Endothelial cell of hepatic sinusoid (primary cell): ENCODE measurements around the gene TGFB2.

Experiments
- in situ Hi-C: cut with HindIII; loops from 2 replicates; pipeline ENCODE4 v1.10.0; 2017; ENCODE audit warnings: low sequenced_read_pairs

The TGFB2 gene

DNA sequence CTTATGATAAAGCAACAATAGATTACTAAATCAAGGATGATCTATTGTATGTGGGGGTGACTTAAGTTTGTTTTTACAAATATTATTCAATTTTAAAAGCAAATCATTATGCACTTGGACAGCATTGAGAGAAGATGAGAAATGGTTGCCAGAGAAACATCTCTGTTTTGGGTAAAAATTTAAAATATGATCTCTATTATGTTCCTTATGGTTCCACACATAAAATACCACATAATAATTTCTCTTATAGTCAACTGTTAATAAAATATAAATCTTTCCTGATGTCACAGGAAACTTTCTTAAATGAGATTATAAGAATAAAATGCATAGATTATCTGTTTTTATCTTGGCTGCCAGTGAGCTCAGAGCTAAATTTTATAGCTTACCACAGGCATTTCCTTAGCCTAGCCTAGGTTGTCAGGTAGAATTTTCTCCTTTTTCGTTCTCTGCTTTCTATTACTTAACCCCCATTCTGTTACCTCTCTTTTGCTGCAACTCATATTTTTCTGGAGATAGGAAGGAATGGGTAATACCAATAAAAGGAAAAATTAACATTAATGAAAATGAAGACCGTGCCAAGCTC lies 109.7 kb downstream of the TGFB2 start:
- in situ Hi-C loops = no loop called here

DNA sequence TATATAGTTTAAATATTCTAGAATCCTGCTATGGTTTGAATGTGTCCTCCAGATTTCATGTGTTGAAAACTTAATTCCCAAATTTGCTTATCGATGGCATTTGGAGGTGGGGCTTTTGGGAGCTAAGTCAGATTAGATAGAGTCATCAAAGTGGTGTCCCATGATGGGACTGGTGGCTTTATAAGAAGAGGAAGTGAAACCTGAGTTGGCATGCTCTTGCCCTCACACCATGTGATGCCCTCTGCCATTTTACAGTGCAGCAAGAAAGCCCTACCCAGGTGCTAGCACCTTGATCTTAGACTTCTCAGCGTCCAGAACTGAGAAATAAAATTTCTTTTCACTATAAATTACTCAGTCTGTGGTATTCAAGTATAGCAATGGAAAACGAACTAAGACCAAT lies 111.3 kb downstream of the TGFB2 start:
- in situ Hi-C loops = no loop called here

- in situ Hi-C loops = no loop called here
These were observed 114.3 kb downstream of the TGFB2 start for GRCh38 chr1:218459450-218459849.

DNA sequence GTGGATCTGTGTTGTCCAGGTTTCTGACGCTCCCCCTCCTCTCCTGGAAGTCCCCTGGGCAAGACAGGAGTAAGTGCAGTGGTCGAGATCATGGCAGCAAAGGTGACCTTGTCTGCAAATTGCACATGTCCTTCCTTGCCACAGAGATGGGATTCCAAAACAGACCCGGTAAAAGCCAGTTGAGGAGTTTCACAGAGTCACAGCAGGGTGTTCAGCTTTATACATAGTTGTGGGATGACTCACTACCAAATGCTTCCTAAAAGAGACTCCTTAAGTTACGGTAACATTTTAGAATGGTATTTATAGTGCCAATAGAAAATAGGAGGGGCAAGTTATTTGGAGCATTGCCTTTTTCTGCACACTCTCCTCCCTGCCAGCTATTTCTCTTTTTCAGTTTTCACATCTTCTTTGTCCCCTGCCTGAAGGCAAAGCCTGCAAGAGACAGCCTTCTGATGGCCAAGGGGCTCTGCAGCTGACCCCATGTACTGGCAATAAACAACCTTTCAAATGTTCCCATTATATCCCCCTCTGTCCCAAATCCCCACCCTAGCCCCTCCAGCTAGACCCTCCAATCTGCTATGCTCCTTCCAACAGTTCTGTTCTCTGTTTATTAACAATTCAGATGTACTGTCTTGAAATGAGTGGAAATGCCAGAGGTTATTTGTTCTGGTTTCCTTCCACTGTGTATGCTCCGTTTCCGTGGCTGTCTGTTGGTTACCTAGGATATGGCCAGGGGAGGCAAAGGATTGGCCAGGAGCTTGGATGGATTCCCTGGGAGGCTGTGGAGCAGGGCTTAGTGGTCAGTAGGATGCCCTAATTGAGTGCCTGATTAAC lies 115.0 kb downstream of the TGFB2 start:
- in situ Hi-C loops = no loop called here

DNA sequence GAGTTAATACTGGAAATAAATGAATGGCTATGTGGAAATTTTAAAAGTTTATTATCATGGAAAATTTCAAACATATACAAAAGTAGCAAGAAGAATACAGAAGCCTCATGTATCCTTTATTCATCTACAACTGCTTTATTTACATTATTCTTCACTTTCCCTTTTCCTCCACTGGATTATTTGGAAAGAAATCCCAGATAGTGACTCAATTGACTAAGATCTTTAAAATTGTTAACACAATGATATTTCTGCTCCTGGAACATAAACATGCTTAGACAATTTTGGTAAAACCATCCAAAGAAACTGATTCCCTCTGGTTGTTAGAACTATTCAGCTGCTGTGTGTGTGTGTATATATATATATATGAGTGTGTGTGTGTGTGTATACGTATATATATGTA lies 116.2 kb downstream of the TGFB2 start:
- in situ Hi-C loops = no loop called here

DNA sequence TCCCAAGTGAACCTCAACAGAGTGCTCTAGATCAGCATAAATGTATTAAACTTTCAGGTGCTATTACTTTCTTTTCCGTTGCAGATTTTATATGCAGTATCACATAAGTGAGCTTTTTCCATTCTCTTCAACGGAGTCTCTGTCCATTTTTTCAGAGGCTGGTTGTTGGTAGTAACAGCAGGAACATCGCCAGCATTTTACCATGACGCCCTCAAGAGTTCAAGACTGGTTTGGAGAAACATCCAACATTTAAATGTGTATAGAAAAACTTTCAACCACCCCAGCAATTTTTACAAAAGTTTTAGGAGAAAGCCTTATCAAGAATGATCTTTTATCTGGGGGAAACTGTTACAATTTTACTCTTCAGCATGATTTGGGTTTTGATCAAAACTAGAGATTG lies 117.0 kb downstream of the TGFB2 start:
- in situ Hi-C loops = no loop called here

DNA sequence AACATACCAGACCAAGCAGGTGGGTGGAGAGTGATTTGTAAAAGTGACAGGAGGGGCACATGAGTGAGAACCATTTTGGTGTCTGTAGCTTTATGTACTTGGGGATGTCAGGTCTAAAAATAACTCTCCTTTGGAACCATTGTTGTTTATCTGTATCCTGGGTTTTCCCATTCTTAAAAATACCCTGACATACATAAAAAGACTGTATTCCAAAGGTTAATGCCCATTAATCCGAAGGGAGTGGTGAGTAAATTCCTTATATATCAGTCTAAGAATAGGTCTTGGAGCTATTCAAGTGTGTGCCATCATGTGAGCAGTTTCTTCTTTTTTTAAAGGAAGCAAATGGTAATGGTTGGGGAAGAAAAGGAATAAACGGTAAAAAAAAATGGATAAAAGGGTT lies 117.5 kb downstream of the TGFB2 start:
- in situ Hi-C loops = no loop called here

- in situ Hi-C loops = no loop called here
These were observed 118.3 kb downstream of the TGFB2 start for GRCh38 chr1:218463194-218464156.

DNA sequence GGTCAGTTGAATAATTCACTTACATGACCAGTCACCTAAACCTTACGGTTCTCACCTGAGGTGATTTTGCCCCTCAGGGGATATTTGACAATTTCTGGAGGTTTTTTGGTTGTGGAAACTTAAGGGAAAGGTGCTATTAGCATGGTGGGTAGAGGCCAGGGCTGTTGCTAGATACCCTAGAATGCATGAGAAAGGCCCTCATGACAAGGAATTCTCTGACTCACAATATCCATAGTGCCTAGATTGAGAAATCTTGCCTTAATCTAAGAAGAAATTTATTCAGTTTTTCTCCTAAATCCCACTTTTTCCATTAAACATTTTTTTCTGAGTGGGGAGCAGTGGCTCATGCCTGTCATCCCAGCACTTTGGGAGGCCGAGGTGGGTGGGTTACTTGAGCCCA lies 119.7 kb downstream of the TGFB2 start:
- in situ Hi-C loops = loop anchor here (5.0 kb wide), 1 partner anchor 77 kb away; no protein-coding TSS in a partner anchor

GRCh38 chr1:218466341-218467010 lies 121.3 kb downstream of the TGFB2 start:
- in situ Hi-C loops = loop anchor here (5.0 kb wide), 1 partner anchor 76 kb away; no protein-coding TSS in a partner anchor

- in situ Hi-C loops = loop anchor here (5.0 kb wide), 1 partner anchor 75 kb away; no protein-coding TSS in a partner anchor
These were observed 122.3 kb downstream of the TGFB2 start for GRCh38 chr1:218467101-218468072.

- in situ Hi-C loops = loop anchor here (5.0 kb wide), 1 partner anchor 74 kb away; no protein-coding TSS in a partner anchor
These were observed 123.6 kb downstream of the TGFB2 start for GRCh38 chr1:218468711-218469110.

DNA sequence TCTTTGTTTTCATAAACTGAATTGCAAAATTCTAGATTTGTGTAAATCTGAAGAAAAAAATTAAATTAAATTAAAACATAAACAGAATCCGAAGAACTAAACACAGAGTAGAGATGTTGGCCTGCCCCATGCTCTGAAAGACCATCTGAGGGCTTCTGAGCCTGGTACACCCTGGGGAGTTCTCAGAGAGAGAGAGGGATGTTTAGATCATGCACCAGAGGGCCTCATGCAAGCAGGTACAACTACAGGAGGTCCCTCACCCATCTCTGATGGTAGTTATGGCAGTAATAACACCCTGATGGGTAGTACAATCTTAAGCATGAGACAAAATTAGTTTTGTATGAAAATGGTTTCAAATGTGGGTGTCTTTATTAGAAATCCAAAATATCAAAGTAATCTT lies 127.7 kb downstream of the TGFB2 start:
- in situ Hi-C loops = no loop called here

- in situ Hi-C loops = no loop called here
These were observed 128.4 kb downstream of the TGFB2 start for GRCh38 chr1:218473522-218473921.

DNA sequence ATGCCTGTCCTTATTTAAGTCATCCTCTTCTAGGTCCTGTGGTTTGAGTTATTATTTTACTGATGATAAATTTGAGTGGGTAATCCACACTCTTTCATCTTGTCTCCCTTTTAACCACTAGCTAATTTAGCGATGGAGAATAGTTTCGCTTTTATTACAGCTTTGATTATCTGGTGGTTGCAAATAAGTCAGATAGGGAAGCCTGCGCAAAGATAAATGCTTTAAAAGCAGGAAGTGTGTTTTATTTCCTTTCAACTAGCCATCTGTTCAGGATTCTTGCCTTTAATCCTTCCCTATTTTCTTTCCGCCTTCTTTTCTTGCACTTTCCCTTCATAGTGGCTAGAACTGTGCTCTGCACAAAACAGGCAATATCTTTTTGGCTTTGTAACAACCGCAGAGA lies 129.0 kb downstream of the TGFB2 start:
- in situ Hi-C loops = no loop called here

GRCh38 chr1:218475275-218475674 lies 130.1 kb downstream of the TGFB2 start:
- in situ Hi-C loops = no loop called here

GRCh38 chr1:218475699-218476098 lies 130.6 kb downstream of the TGFB2 start:
- in situ Hi-C loops = no loop called here

GRCh38 chr1:218476385-218476784 lies 131.2 kb downstream of the TGFB2 start:
- in situ Hi-C loops = no loop called here

DNA sequence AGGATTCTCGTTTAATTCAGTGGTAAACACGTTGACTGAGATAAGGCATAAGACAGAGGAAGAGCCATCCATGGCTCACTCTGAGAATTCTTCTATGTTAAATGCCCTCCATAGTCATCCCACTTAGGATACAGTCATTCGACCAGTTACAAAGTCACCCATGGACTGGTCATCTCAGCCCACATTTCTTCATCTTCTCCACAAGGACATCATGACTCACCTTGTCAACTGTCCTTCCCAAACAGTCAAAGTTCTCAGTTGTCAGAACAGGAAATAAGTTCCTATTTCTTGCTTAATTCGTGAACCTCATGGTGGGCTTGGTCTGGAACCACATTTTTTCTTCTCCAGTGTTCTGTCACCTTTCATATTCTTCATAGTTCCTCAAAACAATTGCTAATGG lies 133.2 kb downstream of the TGFB2 start:
- in situ Hi-C loops = no loop called here
